Peyer's patch (tissue), 4 donors: Measurements from ENCODE around the gene ETV4. TPM values are rescaled to one million over a fixed set of nuclear protein-coding genes. Genes with fewer than 3 reads are reported as not detected.

Experiments used
- DNase-seq, 3 donors: peaks; one replicate each; pipeline ENCODE4 v3.0.0-alpha.2; 2017 to 2019
- H3K27ac ChIP-seq, 4 donors: fragments of 200-600 bp; sonication (generic); one replicate each; pipeline ENCODE4 v1.5.1; 2016 to 2019
- H3K27me3 ChIP-seq, 2 donors: fragments of 200-600 bp; sonication (generic); one replicate each; pipeline ENCODE4 v1.5.1; 2019
- H3K36me3 ChIP-seq, 3 donors: fragments of 200-600 bp; sonication (generic); one replicate each; pipeline ENCODE4 v1.5.1; 2016 to 2019
- H3K4me1 ChIP-seq, 4 donors: fragments of 200-600 bp; sonication (generic); one replicate each; pipeline ENCODE4 v1.5.1; 2016 to 2019
- H3K4me3 ChIP-seq, 4 donors: fragments of 200-600 bp; sonication (generic); 1 replicate in 3 of 4; 2 replicates in 1 of 4; pipeline ENCODE4 v1.5.1; 2016 to 2019; ENCODE audit warnings: mild to moderate bottlenecking in 1 of 4
- H3K9me3 ChIP-seq, 4 donors: fragments of 200-600 bp; sonication (generic); one replicate each; pipeline ENCODE4 v1.5.1; 2016 to 2019; ENCODE audit warnings: mild to moderate bottlenecking in 1 of 4
- POLR2A ChIP-seq, 2 donors: fragments of 450-650 bp; IDR thresholded peaks; one replicate each; pipeline ENCODE4 v1.5.1; 2017; ENCODE audit warnings: antibody characterized with exemption in 2 of 2, mild to moderate bottlenecking in 2 of 2, moderate library complexity in 2 of 2
- total RNA-seq, 4 donors: library from RNA; depleted of rRNA; stranded (reverse); fragments of >200 nt; gene quantifications; one replicate each; pipeline ENCODE4 v1.1.0, GENCODE V29; 2016
- TF ChIP-seq, protein P1 (sequence below), 6 experiments: fragments of 450-650 bp in 4 of 6; fragments of 200-600 bp in 2 of 6; sonication (generic) in 1 of 6; IDR thresholded peaks; one replicate each; pipeline ENCODE4 v1.5.1; 2017 to 2019; ENCODE audit warnings: antibody characterized with exemption in 6 of 6, mild to moderate bottlenecking in 3 of 6, moderate library complexity in 1 of 6

The ETV4 gene
- total RNA-seq, 4 donors from 2014 or later, result 3.0 to 20.2 (median 9.3) TPM

DNA sequence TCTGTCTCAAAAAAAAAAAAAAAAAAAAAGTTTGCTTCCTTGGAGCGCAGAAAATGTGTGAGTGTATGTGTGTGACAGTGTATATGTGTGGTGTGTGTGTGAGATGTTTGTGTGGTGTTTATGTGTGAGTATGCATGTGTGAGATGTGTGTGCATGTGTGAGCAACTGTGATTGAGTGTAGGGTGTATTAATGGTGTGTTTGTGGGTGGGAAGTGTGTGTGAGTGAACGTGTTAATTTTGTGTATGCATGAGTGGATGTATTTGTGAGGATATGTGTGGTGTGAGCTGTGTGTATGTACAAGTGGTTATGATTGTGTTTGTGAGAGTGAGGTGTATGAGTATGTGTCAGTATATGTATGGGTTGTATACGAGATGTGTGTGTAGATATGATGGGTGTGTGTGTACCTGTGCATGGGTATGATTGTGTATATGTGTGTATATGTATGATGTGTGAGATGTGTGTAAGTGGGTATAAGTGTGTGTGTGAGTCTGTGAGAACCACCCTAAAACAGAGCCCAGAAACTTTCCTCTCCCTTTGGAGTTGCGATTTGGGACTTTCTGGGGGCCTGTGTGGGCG, 22.5 kb upstream of the ETV4 start:
- H3K27me3 ChIP-seq, result no peaks in the 10 kb centered on the region

DNA sequence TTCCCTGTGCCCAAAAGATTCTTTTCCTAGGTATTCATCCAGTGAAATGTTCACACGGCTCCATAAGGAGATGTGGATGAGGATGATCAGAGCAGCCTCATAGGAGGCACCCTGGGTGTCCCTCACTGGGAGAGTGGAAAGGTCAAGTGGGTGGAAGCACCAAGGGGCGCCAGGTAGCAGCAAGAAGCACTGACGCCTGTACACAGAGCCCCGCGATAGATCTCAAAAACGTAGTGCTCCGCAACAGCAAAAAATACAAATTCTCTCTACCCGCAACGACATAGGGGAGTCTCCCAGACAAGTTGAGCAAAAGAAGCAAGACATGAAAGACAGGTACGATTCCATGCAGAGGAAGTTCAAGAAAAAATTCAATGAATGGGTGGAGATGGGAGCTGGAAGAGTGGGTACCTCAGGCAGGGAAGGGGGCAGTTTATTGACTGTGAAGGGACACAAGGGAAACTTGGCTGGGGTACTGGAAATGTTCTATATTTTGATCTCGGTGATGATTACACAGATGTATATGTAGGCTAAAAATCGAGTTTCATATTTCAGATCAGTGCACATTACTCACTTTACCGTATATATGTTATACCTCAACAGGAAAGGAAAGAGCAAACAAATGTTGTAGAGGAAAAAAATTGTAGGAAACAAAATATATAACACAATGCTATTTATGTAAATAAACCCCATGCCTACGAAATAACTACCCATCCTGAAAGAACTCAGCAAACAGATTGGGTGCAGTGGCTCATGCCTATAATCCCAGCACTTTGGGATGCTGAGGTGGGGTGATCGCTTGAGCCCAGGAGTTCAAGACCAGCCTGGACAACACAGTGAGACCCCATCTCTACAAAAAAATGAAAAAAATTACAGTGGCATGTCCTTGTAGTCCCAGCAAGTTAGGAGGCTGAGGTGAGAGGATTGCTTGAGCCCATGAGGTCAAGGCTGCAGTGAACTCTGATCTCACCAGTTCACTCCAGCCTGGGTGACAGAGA, 17.8 kb upstream of the ETV4 start:
- TF ChIP-seq POLR2A (IDR thresholded peaks at IDR 0.05), result no peak
- TF ChIP-seq, protein P1, sequence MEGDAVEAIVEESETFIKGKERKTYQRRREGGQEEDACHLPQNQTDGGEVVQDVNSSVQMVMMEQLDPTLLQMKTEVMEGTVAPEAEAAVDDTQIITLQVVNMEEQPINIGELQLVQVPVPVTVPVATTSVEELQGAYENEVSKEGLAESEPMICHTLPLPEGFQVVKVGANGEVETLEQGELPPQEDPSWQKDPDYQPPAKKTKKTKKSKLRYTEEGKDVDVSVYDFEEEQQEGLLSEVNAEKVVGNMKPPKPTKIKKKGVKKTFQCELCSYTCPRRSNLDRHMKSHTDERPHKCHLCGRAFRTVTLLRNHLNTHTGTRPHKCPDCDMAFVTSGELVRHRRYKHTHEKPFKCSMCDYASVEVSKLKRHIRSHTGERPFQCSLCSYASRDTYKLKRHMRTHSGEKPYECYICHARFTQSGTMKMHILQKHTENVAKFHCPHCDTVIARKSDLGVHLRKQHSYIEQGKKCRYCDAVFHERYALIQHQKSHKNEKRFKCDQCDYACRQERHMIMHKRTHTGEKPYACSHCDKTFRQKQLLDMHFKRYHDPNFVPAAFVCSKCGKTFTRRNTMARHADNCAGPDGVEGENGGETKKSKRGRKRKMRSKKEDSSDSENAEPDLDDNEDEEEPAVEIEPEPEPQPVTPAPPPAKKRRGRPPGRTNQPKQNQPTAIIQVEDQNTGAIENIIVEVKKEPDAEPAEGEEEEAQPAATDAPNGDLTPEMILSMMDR (IDR thresholded peaks at IDR 0.05), result no peak
- H3K4me1 ChIP-seq, result peaks cover 0 to 16% (median 0%) of the 10 kb centered on the region in 4 donors
- no peaks in the 10 kb centered on the region for H3K9me3 ChIP-seq
- no peaks in the 10 kb centered on the region for H3K27me3 ChIP-seq
- no peaks in the 10 kb centered on the region for H3K36me3 ChIP-seq
- DNase-seq, result no peak
- H3K27ac ChIP-seq, result no peak overlapping the region
- no peak overlapping the region for H3K4me3 ChIP-seq

More for the DNA sequence above, 22.5 kb upstream of the ETV4 start:
- Histone ChIP-seq H3K4me3 (no peak overlapping the region), H3K36me3 (no peaks in the 10 kb centered on the region), H3K9me3 (no peaks in the 10 kb centered on the region), H3K27ac (no peak overlapping the region), H3K4me1 (peaks cover 0 to 5% (median 0%) of the 10 kb centered on the region in 4 donors)
- no peak for TF ChIP-seq POLR2A (IDR thresholded peaks at IDR 0.05)
- TF ChIP-seq, protein P1 (IDR thresholded peaks at IDR 0.05), result no peak
- no peak for DNase-seq

DNA sequence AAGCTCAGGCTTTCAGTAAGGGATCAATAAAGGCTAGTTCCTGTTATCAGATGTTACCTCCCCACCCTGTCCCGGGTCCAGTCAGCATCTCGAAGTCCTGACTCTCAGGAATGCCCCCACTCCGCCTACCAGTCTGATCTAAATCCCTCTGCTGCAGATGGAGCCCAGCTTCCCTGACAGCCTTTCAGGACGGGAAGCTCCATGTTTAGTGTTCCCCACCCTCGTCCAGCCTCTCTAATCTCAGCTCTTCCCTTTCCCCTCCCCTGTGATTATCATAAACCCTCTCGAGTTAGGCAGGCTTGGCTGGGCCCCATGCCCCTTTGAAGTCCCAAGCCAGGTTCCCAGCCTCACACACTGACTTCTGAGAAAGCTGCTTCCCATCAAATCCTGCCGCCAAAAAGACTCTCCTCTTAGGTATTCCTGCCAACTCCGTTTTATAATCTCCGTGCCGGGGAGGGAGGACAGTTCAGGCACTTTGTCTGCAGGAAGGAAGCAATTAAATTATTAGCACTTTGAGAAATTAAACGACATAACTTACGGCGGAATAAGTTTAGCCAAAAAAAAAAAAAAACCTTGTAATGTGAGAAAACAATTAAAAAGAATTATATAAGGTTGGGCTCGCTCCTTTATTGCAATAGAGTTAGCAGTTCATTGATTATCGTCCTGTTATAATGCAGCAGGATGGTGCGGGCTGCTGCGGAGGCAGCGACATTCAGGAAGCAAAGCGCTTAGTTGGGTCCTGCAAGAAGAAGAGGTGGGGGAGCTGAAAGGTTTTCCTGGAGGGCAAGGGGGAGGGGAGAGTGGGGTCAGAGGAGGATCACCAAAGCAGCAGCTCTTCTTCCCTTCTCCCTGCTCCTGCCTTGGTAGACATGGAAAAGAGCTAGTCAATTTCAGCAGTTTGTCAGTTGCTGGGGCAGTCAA, 16.8 kb upstream of the ETV4 start:
- H3K27ac ChIP-seq, result no peak overlapping the region
- no peak overlapping the region for H3K4me3 ChIP-seq
- H3K27me3 ChIP-seq, result no peaks in the 10 kb centered on the region
- H3K36me3 ChIP-seq, result no peaks in the 10 kb centered on the region
- no peak for DNase-seq
- no peak for TF ChIP-seq POLR2A (IDR thresholded peaks at IDR 0.05)
- TF ChIP-seq, protein P1 (IDR thresholded peaks at IDR 0.05), result no peak
- no peaks in the 10 kb centered on the region for H3K9me3 ChIP-seq
- peaks cover 0 to 16% (median 0%) of the 10 kb centered on the region in 4 donors for H3K4me1 ChIP-seq

DNA sequence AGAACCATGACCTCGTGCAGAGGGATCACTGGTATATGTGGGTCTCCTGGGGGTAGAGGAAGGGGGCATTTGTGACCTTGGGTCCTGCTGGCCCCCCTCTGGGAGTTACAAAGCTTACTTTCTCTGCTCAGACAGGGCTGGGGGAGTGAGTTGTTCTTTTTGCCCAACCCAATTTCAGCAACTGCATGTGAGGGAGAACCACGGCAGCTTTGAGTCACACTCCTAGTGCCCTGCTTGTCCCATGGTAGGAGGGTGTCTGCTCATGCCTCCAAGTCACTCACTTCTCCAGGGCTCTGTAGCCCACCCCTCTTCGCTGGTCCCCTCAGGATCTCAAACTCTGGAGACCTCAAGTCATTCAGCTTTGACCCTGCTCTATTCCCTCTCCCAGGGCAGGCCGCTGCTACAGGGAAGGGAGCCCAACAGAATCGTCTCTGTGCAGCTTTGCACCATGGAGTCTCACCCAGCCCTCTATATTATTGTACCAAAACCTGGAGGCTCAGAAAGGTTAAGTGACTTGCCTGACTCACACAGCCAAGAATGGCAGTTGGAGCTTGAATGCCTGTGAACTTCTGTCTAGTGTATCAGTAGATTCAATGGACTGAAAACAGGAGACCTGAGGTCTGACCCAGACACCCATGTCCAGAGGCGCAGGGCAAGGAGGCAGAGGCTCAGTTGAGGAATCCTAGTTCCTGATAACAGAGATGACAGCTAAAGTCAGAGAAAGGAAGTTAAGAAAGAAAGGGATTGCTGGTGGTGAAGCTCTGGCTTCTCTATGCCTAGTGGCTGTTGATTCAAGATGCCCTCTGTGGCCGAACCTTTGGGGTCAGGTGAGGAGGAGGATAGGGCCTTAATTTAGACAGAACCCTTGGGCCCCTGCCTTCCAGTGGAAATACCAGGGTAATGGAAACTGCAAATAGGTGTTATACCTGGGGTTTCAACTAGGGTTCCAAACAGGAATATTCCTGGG, 14.6 kb upstream of the ETV4 start:
- Histone ChIP-seq H3K27ac (no peak overlapping the region), H3K4me1 (peaks cover 0 to 23% (median 0%) of the 10 kb centered on the region in 4 donors), H3K27me3 (no peaks in the 10 kb centered on the region)

More for the DNA sequence above, 14.6 kb upstream of the ETV4 start:
- Histone ChIP-seq H3K36me3 (no peaks in the 10 kb centered on the region), H3K9me3 (no peaks in the 10 kb centered on the region), H3K4me3 (no peak overlapping the region)
- TF ChIP-seq POLR2A (IDR thresholded peaks at IDR 0.05), result no peak
- TF ChIP-seq, protein P1 (IDR thresholded peaks at IDR 0.05), result no peak
- DNase-seq, result no peak
